ENCODE measurements around the gene EPS8L3. TPM values are rescaled to one million over a fixed set of nuclear protein-coding genes. Genes with fewer than 3 reads are reported as not detected.
A peak's percentile ranks its signal among the peaks of the same experiment; 100 is the strongest.
"Not testable (repeated sequence)": the region's sequence is repeated elsewhere in the genome, so short reads cannot be mapped to it uniquely, and the experiment has no call there.

Gene EPS8L3
- total RNA-seq, 1 donor from 2014 or later = 0.11 TPM

GRCh38 chr1:109759513-109760334, 4.0 kb downstream of the EPS8L3 start:
- H3K36me3 ChIP-seq = no peaks in the 10 kb centered on the region
- no peaks in the 10 kb centered on the region for H3K27me3 ChIP-seq (ENCODE audit: low read depth)
- no peaks in the 10 kb centered on the region for H3K9me3 ChIP-seq (replicated peaks)
- TF ChIP-seq, protein P1, sequence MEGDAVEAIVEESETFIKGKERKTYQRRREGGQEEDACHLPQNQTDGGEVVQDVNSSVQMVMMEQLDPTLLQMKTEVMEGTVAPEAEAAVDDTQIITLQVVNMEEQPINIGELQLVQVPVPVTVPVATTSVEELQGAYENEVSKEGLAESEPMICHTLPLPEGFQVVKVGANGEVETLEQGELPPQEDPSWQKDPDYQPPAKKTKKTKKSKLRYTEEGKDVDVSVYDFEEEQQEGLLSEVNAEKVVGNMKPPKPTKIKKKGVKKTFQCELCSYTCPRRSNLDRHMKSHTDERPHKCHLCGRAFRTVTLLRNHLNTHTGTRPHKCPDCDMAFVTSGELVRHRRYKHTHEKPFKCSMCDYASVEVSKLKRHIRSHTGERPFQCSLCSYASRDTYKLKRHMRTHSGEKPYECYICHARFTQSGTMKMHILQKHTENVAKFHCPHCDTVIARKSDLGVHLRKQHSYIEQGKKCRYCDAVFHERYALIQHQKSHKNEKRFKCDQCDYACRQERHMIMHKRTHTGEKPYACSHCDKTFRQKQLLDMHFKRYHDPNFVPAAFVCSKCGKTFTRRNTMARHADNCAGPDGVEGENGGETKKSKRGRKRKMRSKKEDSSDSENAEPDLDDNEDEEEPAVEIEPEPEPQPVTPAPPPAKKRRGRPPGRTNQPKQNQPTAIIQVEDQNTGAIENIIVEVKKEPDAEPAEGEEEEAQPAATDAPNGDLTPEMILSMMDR (IDR thresholded peaks at IDR 0.05; ENCODE audit: borderline replicate concordance) = no peak
- no peak overlapping the region for H3K4me3 ChIP-seq
- no peak overlapping the region for H3K27ac ChIP-seq (replicated peaks)
- H3K4me1 ChIP-seq = no peaks in the 10 kb centered on the region
- intact Hi-C loops (cut with micrococcal nuclease) = no loop called here
- no peak for DNase-seq

- Histone ChIP-seq H3K4me3 (no peak overlapping the region), H3K27ac (replicated peaks) (no peak overlapping the region), H3K4me1 (no peaks in the 10 kb centered on the region), H3K27me3 (ENCODE audit: low read depth) (no peaks in the 10 kb centered on the region), H3K36me3 (no peaks in the 10 kb centered on the region), H3K9me3 (replicated peaks) (no peaks in the 10 kb centered on the region)
- no peak for DNase-seq
- TF ChIP-seq, protein P1 (IDR thresholded peaks at IDR 0.05; ENCODE audit: borderline replicate concordance) = no peak
- intact Hi-C loops (cut with micrococcal nuclease) = no loop called here
These were observed 5.6 kb downstream of the EPS8L3 start for GRCh38 chr1:109757936-109758786.

- Histone ChIP-seq H3K4me1 (no peaks in the 10 kb centered on the region), H3K9me3 (replicated peaks) (no peaks in the 10 kb centered on the region), H3K4me3 (no peak overlapping the region), H3K27me3 (ENCODE audit: low read depth) (no peaks in the 10 kb centered on the region), H3K27ac (replicated peaks) (no peak overlapping the region), H3K36me3 (no peaks in the 10 kb centered on the region)
- no peak for DNase-seq
- intact Hi-C loops (cut with micrococcal nuclease) = no loop called here
- TF ChIP-seq, protein P1 (IDR thresholded peaks at IDR 0.05; ENCODE audit: borderline replicate concordance) = no peak
These were observed 6.7 kb downstream of the EPS8L3 start for GRCh38 chr1:109756848-109757521.

DNA sequence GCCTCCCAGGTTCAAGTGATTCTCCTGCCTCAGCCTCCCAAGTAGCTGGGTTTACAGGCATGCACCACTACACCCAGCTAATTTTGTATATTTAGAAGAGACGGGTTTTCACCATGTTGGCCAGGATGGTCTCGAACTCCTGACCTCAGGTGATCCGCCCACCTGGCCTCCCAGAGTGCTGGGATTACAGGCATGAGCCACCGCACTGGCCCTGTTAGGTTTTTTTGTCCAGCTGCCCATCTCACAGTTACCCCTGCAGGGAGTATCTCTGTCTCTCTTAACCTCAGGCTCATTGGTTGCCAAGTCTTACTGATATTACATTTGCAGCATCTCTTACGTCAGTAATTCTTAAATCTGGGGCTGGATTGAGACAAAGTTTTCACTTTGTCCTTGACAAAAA, 7.4 kb downstream of the EPS8L3 start:
- H3K27ac ChIP-seq (replicated peaks); H3K4me1 ChIP-seq; H3K4me3 ChIP-seq; H3K9me3 ChIP-seq (replicated peaks); intact Hi-C loops (cut with micrococcal nuclease); H3K27me3 ChIP-seq (ENCODE audit: low read depth); H3K36me3 ChIP-seq; DNase-seq: not testable (repeated sequence)

DNA sequence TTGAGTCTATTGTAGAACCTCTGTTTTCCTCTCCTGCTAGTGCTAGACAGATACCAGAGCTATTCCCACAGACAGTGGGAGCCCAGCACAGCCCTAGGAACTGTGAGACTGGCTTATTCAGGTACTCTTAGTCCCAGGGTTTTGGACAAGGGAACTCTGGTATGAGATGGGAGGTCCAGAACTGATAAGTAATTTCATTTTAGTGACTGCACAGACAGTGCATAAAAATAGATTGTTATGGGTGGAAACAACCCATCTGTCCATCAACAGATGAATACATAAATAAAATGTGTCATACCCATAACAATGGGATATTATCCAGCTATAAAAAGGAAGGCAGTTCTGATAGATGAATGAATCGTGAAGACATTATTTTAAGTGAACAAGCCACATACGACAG, 9.0 kb downstream of the EPS8L3 start:
- Histone ChIP-seq H3K36me3 (no peaks in the 10 kb centered on the region), H3K9me3 (replicated peaks) (no peaks in the 10 kb centered on the region), H3K27ac (replicated peaks) (peak overlapping the region; percentile 39), H3K27me3 (ENCODE audit: low read depth) (no peaks in the 10 kb centered on the region), H3K4me3 (no peak overlapping the region), H3K4me1 (no peaks in the 10 kb centered on the region)
- DNase-seq = no peak
- intact Hi-C loops (cut with micrococcal nuclease) = no loop called here
- TF ChIP-seq, protein P1 (IDR thresholded peaks at IDR 0.05; ENCODE audit: borderline replicate concordance) = no peak
